T-helper 1 cell (primary cell): ENCODE results near the gene CLSTN2.

Experiments
- DNase-seq, 5 donors: peaks; one replicate each; pipeline ENCODE4 v3.0.0-alpha.2; 2012 to 2020

The CLSTN2 gene

GRCh38 chr3:140349938-140350337, 415.0 kb downstream of the CLSTN2 start:
- DNase-seq: no peak

GRCh38 chr3:140351466-140351865, 416.5 kb downstream of the CLSTN2 start:
- DNase-seq: no peak

- DNase-seq: no peak
Observed at GRCh38 chr3:140355481-140355880, 420.5 kb downstream of the CLSTN2 start.

GRCh38 chr3:140358686-140359085, 423.7 kb downstream of the CLSTN2 start:
- no peak for DNase-seq

- DNase-seq: no peak
Observed at GRCh38 chr3:140359233-140359995, 424.4 kb downstream of the CLSTN2 start.

- no peak for DNase-seq
Observed at GRCh38 chr3:140360332-140360731, 425.3 kb downstream of the CLSTN2 start.

- DNase-seq: no peak
Observed at GRCh38 chr3:140363801-140364200, 428.8 kb downstream of the CLSTN2 start.

GRCh38 chr3:140365872-140366697, 431.1 kb downstream of the CLSTN2 start:
- DNase-seq: no peak

GRCh38 chr3:140368223-140368811, 433.3 kb downstream of the CLSTN2 start:
- no peak for DNase-seq

GRCh38 chr3:140370686-140371085, 435.7 kb downstream of the CLSTN2 start:
- DNase-seq: no peak

GRCh38 chr3:140373234-140373633, 438.2 kb downstream of the CLSTN2 start:
- no peak for DNase-seq

GRCh38 chr3:140375002-140375401, 440.0 kb downstream of the CLSTN2 start:
- DNase-seq: no peak

- DNase-seq: no peak
Observed at GRCh38 chr3:140376136-140376889, 441.3 kb downstream of the CLSTN2 start.

- no peak for DNase-seq
Observed at GRCh38 chr3:140377644-140378043, 442.7 kb downstream of the CLSTN2 start.

- no peak for DNase-seq
Observed at GRCh38 chr3:140378571-140379340, 443.8 kb downstream of the CLSTN2 start.

GRCh38 chr3:140384028-140384771, 449.2 kb downstream of the CLSTN2 start:
- DNase-seq: no peak

GRCh38 chr3:140384876-140385275, 449.9 kb downstream of the CLSTN2 start:
- no peak for DNase-seq

- no peak for DNase-seq
Observed at GRCh38 chr3:140386357-140387100, 451.5 kb downstream of the CLSTN2 start.

- DNase-seq: no peak
Observed at GRCh38 chr3:140387244-140387643, 452.3 kb downstream of the CLSTN2 start.

- no peak for DNase-seq
Observed at GRCh38 chr3:140388202-140388922, 453.4 kb downstream of the CLSTN2 start.
